Measurements from ENCODE around the gene LCTL. TPM values are rescaled to one million over a fixed set of nuclear protein-coding genes. Genes with fewer than 3 reads are reported as not detected.

LCTL gene
- total and polyA plus RNA-seq, 2 experiments from 2014 or later = 1.8 TPM; not detected in 1

GRCh38 chr15:66535056-66535455 is 30.7 kb downstream of the LCTL start:
- H3K27ac ChIP-seq = no peak overlapping the region
- H4K20me1 ChIP-seq (ENCODE audit: insufficient read depth, poor library complexity, severe bottlenecking) = no peaks in the 10 kb centered on the region
- TF ChIP-seq CTCF (IDR thresholded peaks at IDR 0.05; ENCODE audit: poor library complexity) (no peak), EZH2phosphoT487 (IDR thresholded peaks at IDR 0.05; ENCODE audit: low read depth, severe bottlenecking, unreplicated experiment) (no peak), EZH2 (IDR thresholded peaks at IDR 0.05; ENCODE audit: borderline replicate concordance) (no peak)
- H3K27me3 ChIP-seq = no peaks in the 10 kb centered on the region
- H3K4me2 ChIP-seq = no peak overlapping the region
- peaks cover 3% of the 10 kb centered on the region for H3K9me2 ChIP-seq (replicated peaks; ENCODE audit: insufficient read depth)
- no peaks in the 10 kb centered on the region for H3K9me3 ChIP-seq (ENCODE audit: low read depth)
- H3K4me3 ChIP-seq = no peak overlapping the region
- 95% methylated on average over 9 of the region's 9 CpGs for WGBS (ENCODE audit: low lambda C conversion rate, missing lambda C conversion rate)
- H2AFZ ChIP-seq = no peak overlapping the region
- no peaks in the 10 kb centered on the region for H3K4me1 ChIP-seq (ENCODE audit: insufficient read depth)
- H3K36me3 ChIP-seq (replicated peaks; ENCODE audit: insufficient read depth, low read depth) = no peaks in the 10 kb centered on the region
- no peaks in the 10 kb centered on the region for H3K79me2 ChIP-seq
- no peak for DNase-seq (ENCODE audit: low spot score)

- H3K9me2 ChIP-seq (replicated peaks; ENCODE audit: insufficient read depth) = no peaks in the 10 kb centered on the region
- no peaks in the 10 kb centered on the region for H4K20me1 ChIP-seq (ENCODE audit: insufficient read depth, poor library complexity, severe bottlenecking)
- no peaks in the 10 kb centered on the region for H3K36me3 ChIP-seq (replicated peaks; ENCODE audit: insufficient read depth, low read depth)
- H3K4me3 ChIP-seq = no peak overlapping the region
- H3K27me3 ChIP-seq = no peaks in the 10 kb centered on the region
- no peak for DNase-seq (ENCODE audit: low spot score)
- H3K79me2 ChIP-seq = no peaks in the 10 kb centered on the region
- H3K4me2 ChIP-seq = no peak overlapping the region
- 98% methylated on average over 4 of the region's 4 CpGs for WGBS (ENCODE audit: low lambda C conversion rate, missing lambda C conversion rate)
- no peak for TF ChIP-seq EZH2phosphoT487 (IDR thresholded peaks at IDR 0.05; ENCODE audit: low read depth, severe bottlenecking, unreplicated experiment)
- TF ChIP-seq CTCF (IDR thresholded peaks at IDR 0.05; ENCODE audit: poor library complexity) = no peak
- no peak for TF ChIP-seq EZH2 (IDR thresholded peaks at IDR 0.05; ENCODE audit: borderline replicate concordance)
- H2AFZ ChIP-seq = no peak overlapping the region
- H3K9me3 ChIP-seq (ENCODE audit: low read depth) = no peaks in the 10 kb centered on the region
- no peaks in the 10 kb centered on the region for H3K4me1 ChIP-seq (ENCODE audit: insufficient read depth)
- no peak overlapping the region for H3K27ac ChIP-seq
Measured at GRCh38 chr15:66524838-66525237, 41.0 kb downstream of the LCTL start.

- TF ChIP-seq EZH2phosphoT487 (IDR thresholded peaks at IDR 0.05; ENCODE audit: low read depth, severe bottlenecking, unreplicated experiment) (no peak), CTCF (IDR thresholded peaks at IDR 0.05; ENCODE audit: poor library complexity) (no peak), EZH2 (IDR thresholded peaks at IDR 0.05; ENCODE audit: borderline replicate concordance) (no peak)
- H3K4me2 ChIP-seq = no peak overlapping the region
- H3K4me1 ChIP-seq (ENCODE audit: insufficient read depth) = no peaks in the 10 kb centered on the region
- no peak for DNase-seq (ENCODE audit: low spot score)
- no peaks in the 10 kb centered on the region for H3K9me3 ChIP-seq (ENCODE audit: low read depth)
- no peak overlapping the region for H3K27ac ChIP-seq
- no peaks in the 10 kb centered on the region for H3K9me2 ChIP-seq (replicated peaks; ENCODE audit: insufficient read depth)
- no peaks in the 10 kb centered on the region for H4K20me1 ChIP-seq (ENCODE audit: insufficient read depth, poor library complexity, severe bottlenecking)
- H2AFZ ChIP-seq = no peak overlapping the region
- no peaks in the 10 kb centered on the region for H3K27me3 ChIP-seq
- H3K79me2 ChIP-seq = no peaks in the 10 kb centered on the region
- H3K4me3 ChIP-seq = no peak overlapping the region
- H3K36me3 ChIP-seq (replicated peaks; ENCODE audit: insufficient read depth, low read depth) = no peaks in the 10 kb centered on the region
- 95% methylated on average over 3 of the region's 3 CpGs for WGBS (ENCODE audit: low lambda C conversion rate, missing lambda C conversion rate)
Measured at GRCh38 chr15:66523926-66524325, 41.9 kb downstream of the LCTL start.

- no peak overlapping the region for H2AFZ ChIP-seq
- H3K4me3 ChIP-seq = no peak overlapping the region
- no peaks in the 10 kb centered on the region for H3K4me1 ChIP-seq (ENCODE audit: insufficient read depth)
- DNase-seq (ENCODE audit: low spot score) = no peak
- no peak for TF ChIP-seq CTCF (IDR thresholded peaks at IDR 0.05; ENCODE audit: poor library complexity)
- H3K27ac ChIP-seq = no peak overlapping the region
- H3K79me2 ChIP-seq = no peaks in the 10 kb centered on the region
- H3K36me3 ChIP-seq (replicated peaks; ENCODE audit: insufficient read depth, low read depth) = no peaks in the 10 kb centered on the region
- no peak overlapping the region for H3K4me2 ChIP-seq
- no peaks in the 10 kb centered on the region for H3K9me2 ChIP-seq (replicated peaks; ENCODE audit: insufficient read depth)
- no peaks in the 10 kb centered on the region for H4K20me1 ChIP-seq (ENCODE audit: insufficient read depth, poor library complexity, severe bottlenecking)
- no peaks in the 10 kb centered on the region for H3K9me3 ChIP-seq (ENCODE audit: low read depth)
- H3K27me3 ChIP-seq = no peaks in the 10 kb centered on the region
- 100% methylated on average over 2 of the region's 2 CpGs for WGBS (ENCODE audit: low lambda C conversion rate, missing lambda C conversion rate)
Measured at GRCh38 chr15:66515901-66516322, 49.9 kb downstream of the LCTL start.

All from hepatocyte (in vitro differentiated cells).